Fibroblast of the conjunctiva (primary cell): ENCODE data around the gene ARPC5.

Experiments
- DNase-seq: peaks from one replicate; pipeline ENCODE4 v3.0.0-alpha.2; 2010; ENCODE audit warnings: low read depth

Gene ARPC5

GRCh38 chr1:183611021-183611420, 24.6 kb downstream of the ARPC5 start:
- DNase-seq: no peak

DNA sequence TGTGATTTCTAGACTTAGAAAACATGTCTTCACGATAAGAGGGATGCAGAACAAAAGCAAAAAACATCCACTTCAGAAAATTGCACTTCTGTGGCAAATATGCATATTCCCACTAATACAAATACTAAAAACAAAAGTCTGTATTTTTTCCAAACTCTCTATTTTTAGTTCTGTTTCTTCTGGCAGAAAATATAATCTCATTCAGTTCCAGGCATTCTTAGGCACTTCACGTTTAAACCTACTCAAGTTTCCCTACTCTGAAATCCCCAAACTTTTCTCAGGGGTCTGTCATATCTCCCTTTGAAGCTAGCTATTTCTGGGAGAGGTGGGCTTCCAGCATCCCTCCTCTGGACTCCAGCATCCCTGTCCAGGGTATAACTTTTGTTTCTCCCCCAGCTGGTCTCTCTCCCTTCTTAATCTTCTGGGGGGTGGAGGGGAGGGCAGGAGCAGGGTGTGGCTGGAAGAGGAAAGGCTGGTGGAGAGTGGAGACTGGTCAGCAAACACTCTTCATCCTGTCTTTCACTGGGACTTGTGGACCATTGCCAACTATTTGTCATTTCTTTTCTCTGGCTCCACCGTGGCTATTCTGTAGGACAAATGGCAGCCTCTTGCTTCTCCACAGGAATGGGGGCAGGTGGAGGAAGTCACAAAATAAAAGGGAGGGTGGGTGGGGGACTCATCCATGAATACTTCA, 25.7 kb downstream of the ARPC5 start:
- DNase-seq: no peak

- DNase-seq: no peak
Measured at GRCh38 chr1:183609313-183609712, 26.3 kb downstream of the ARPC5 start.

DNA sequence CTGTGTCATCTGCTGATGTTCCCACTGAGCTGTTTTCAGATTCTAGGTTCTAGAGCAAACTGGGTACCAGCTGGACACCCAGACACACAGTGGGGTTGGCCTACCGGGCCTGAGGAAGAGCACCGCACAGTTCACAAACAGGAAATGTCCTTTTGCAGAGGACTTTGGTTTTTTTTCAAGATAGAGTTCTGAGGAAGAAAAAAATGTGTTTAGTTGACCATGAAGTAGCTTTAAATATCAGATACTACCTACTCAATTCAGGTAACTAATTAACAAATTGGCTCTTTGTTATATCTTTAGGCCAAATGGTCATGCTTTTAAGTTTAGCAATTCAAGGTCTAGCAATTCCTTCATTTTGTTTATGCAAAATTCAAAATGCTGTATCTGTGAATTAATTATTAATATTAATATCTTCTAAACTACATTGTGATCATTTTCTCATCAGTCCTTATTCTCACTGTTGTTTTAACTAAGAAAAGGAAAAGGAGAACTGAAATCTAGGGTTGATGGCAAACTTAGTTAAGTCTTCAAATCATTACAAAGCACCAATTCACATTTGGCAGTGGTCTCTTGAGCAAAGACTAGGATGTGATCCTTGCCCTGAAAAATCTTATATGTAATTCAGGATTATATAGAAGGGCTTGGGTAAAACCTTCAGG, 28.1 kb downstream of the ARPC5 start:
- DNase-seq: no peak

DNA sequence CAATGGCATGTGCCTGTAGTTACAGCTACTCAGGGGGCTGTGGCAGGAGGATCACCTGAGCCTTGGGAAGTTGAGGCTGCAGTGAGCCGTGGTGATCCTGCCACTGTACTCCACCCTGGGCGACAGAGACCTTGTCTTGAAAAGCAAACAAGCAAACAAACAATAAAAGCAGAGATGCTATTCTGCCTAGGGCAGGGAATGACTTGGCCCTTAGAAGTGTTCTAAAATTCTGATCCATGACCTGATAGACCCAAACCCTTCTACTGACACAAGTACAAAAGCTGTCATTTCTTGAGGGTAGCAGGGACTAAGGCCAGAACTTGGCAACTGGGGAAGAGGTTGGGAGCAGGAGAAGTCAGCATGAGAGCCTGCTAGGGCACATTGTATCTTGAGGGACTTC, 29.7 kb downstream of the ARPC5 start:
- DNase-seq: no peak

DNA sequence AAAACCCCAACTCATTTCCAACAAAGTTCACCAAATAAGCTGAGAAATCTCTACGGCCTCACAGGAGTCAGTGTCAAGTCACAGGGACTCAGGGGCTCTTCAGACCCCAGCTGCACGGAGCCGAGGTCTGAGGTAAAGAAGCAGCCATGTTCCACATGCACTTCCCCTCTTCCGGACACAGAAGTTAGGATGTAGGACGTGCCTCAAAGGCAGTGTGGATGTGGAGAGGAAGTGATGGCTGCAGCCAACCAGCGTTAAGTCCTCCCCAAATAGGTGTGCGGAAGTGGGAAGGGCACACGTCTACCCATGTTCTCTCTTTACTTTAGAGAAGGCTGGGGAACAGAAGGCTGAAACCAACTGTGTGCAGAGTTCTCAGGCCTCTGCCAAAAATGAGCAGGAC, 30.8 kb downstream of the ARPC5 start:
- no peak for DNase-seq

- DNase-seq: no peak
Measured at GRCh38 chr1:183604038-183604808, 31.4 kb downstream of the ARPC5 start.

GRCh38 chr1:183602510-183602909, 33.1 kb downstream of the ARPC5 start:
- no peak for DNase-seq

DNA sequence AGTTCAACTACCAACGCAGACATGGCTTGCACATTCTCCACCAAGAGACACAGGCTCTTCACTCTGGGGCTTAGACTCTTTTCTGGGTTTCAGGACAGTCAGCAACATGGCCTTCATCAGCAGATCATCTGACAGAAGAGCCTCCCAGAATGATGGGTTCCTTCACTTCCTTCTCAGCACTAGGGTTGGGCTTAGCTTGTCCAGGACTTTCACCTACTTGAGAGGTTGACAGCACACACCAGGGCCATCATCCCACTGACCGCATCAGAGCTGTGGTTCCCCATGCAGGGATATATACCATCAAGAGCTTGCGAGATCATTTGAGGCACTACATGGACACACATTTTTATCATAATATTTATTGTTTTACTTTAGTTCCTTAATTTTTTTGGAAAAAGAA, 34.9 kb downstream of the ARPC5 start:
- DNase-seq: no peak

DNA sequence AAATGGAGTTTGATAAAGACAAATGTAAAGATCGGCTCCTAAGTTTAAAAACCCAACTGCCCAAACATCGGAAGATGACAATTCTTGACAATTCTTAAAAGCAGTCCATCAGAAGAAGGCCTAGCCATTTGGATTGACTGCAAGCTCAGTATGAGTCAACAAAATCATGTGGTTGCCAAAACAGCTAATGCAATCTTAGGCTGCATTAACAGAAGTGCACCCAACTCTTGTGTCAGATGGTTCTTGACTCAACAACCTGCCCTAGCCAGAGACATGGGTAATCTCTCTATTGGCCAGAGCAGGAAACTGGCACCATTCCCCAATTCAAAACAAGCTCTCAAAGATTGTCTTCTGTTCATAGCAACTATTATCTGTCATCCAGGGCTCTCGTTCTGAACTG, 35.4 kb downstream of the ARPC5 start:
- peak; percentile 85 for DNase-seq

- DNase-seq: no peak
Measured at GRCh38 chr1:183598386-183598785, 37.2 kb downstream of the ARPC5 start.

- no peak for DNase-seq
Measured at GRCh38 chr1:183597656-183598347, 37.8 kb downstream of the ARPC5 start.

- DNase-seq: no peak
Measured at GRCh38 chr1:183596500-183596899, 39.1 kb downstream of the ARPC5 start.

DNA sequence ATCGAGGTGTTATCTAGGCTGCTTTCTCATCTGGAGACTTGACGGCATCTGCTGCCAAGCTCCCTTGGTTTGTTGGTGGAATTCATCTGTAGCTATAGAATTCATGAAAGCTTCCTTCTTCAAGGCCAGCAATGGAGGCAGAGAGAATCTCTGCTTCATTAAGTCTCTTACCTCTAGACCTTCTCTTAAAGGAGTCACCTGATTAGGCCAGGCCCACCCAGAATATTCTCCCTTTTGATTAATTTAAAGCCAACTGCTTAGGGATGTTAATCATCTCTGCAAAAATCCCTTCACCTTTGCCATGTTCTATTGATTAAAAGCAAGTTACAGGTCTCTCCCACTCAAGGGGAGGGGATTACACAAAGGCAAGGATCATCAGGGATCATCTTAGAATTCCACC, 40.0 kb downstream of the ARPC5 start:
- DNase-seq: no peak

- DNase-seq: no peak
Measured at GRCh38 chr1:183593356-183593755, 42.2 kb downstream of the ARPC5 start.

DNA sequence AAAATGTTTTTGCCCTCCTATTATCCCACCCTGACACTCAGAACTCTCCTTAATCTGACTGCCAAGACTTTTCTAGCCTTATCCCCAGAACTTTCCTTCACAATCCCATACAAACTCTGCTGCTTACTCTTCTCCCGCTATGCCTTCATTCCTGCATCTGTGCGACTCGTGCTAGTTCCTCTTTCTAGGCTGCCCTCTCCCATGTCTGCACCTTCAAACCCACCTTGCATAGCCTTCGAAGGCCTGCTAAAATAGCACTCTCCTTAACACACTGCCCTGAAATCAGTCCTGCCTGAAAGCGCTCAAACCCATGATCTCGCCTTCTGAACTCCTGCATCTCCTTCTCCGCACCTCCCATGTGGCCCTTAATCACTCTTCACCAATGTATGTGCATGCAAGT, 42.9 kb downstream of the ARPC5 start:
- no peak for DNase-seq

- DNase-seq: no peak
Measured at GRCh38 chr1:183590244-183591191, 45.1 kb downstream of the ARPC5 start, which contains the start of gene NCF2. Gene NCF2 (minus strand): TSS chr1:183590459. CDS start chr1:183590329, 130 bp downstream.

- DNase-seq: no peak
Measured at GRCh38 chr1:183589874-183590243, 45.7 kb downstream of the ARPC5 start.

GRCh38 chr1:183589384-183589783, 46.2 kb downstream of the ARPC5 start:
- no peak for DNase-seq

DNA sequence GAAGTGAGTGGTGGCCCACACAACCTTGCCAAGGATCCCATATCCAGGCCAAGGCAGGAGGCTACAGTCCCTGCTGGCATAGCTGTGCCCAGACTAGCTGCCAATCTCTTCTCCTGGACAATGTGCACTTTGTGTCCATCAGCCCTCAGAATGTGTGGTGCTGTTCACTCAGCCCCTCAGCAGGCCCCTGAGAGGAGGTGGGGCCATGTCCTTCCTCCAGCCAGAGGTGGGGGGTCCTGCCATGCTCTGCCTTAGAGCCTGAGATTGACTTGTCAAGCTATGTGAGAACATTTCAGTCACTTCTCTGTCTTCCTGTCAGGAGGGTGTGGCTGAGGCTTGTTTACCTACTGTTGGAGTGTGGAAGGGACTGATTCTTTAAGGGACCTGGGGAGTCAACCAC, 46.8 kb downstream of the ARPC5 start:
- DNase-seq: no peak

DNA sequence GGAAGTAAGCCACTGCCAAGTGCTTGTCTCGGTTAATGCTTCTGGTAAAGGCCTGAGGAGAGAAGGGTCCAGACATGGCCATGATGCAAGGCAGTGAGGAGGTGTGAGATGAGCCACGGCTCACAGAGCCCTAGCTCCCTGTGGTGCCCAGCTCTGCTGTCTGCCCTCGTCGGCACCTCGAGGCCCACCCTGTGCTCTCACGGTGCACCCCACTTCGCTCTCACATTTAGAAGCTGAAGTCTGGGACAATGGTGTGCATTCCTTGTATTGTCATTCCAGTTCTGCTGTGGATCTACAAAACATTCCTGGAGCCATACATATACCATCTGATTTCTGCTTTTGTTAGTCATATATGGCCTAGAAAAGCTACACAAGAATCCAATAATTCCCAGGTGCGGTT, 48.7 kb downstream of the ARPC5 start:
- DNase-seq: no peak
